Measurements from ENCODE around the gene ZNF579. TPM values are rescaled to one million over a fixed set of nuclear protein-coding genes. Genes with fewer than 3 reads are reported as not detected.
"Not testable (repeated sequence)": the region's sequence is repeated elsewhere in the genome, so short reads cannot be mapped to it uniquely, and the experiment has no call there.

The ZNF579 gene
- total and polyA plus RNA-seq, 9 of the 15 experiments (the other 6 are each of a cell fraction or from before 2014, with no cell fraction given) = 0.06 to 15.9 (median 1.6) TPM

DNA sequence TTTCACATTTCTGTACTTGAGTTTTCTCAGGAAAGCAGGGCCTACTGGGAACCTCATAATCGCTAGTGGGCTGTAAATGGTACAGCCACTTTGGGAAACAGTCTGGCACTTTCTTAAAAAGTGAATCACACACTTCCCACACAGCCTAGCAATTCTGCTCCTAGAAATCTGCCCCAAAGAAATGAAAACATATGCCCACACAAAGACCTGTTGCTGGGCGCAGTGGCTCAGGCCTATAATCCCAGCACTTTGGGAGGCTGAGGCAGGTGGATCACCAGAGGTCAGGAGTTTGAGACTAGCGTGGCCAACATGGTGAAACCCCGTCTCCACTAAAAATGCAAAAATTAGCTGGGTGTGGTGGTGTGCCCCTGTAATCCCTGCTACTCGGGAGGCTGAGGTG, 11.2 kb downstream of the ZNF579 start:
- H3K9me1 ChIP-seq (ENCODE audit: control insufficient read depth, insufficient read depth, low read length); BruUV-seq (replicated peaks); CTCF ChIA-PET (ENCODE audit: low intra/inter-chr PET ratio): not testable (repeated sequence)

DNA sequence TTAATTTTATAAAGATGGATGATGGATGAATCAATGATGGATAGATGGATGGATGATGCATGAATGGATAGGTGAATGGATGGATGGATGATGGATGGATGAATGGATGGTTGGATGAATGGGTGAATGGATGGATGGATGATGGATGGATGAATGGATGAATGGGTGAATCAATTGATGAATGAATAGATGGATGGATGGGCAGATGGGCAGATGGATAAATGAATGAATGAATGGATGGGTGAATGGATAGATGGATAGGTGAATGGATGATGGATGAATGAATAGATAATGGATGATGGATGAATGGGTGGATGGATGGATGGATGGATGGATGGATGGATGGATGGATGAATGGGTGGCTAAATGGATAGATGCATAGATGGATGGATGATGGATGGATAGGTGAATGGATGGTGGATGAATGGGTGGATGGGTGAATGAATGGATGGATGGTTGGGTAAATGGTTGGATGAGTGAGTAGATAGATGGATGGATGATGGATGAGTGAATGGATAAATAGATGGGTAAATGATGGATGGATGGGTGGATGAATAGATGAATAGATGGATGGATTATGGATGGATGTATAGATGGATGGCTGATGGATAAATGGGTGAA, 12.8 kb downstream of the ZNF579 start:
- Histone ChIP-seq H3K27ac (ENCODE audit: extremely low read depth, low read depth, low read length) (no peak overlapping the region), H3K4me2 (ENCODE audit: insufficient read depth, low read length) (no peak overlapping the region), H3K4me1 (replicated peaks in 1 of 2; ENCODE audit: control insufficient read depth in 2 of 2, insufficient read depth in 2 of 2, low read length in 2 of 2) (peaks cover 0 to 7% of the 10 kb centered on the region in 2 experiments; a peak in 3 of 5 replicates), H3K27me3 (ENCODE audit: control insufficient read depth in 2 of 2, insufficient read depth in 2 of 2, low read length in 2 of 2) (no peaks in the 10 kb centered on the region; a peak in 2 of 5 replicates), H3K4me3 (no peak overlapping the region), H3K9ac (ENCODE audit: insufficient read depth in 1 of 2, low read depth in 2 of 2, low read length in 2 of 2) (no peak overlapping the region), H3K36me3 (ENCODE audit: control insufficient read depth, insufficient read depth, low read length) (no peaks in the 10 kb centered on the region), H3K79me2 (ENCODE audit: control insufficient read depth, insufficient read depth, low read length) (no peaks in the 10 kb centered on the region), H3K9me3 (replicated peaks; ENCODE audit: control insufficient read depth, insufficient read depth, low read depth, low read length) (no peaks in the 10 kb centered on the region), H3K9me1 (ENCODE audit: control insufficient read depth, insufficient read depth, low read length) (no peaks in the 10 kb centered on the region), H4K20me1 (replicated peaks; ENCODE audit: control insufficient read depth, insufficient read depth, low read length) (no peaks in the 10 kb centered on the region), H2AFZ (ENCODE audit: low read depth, low read length) (no peak overlapping the region)
- FAIRE-seq = no peak
- BruUV-seq (replicated peaks) = no TSS peak
- TF ChIP-seq HDAC1 (IDR thresholded peaks at IDR 0.05) (0 out of 4 replicates have a peak, but pooled peaks of 1 of the 2 experiments have one; percentile 51), EHMT2 (IDR thresholded peaks at IDR 0.05) (peak; percentile 79; the same call in 1 of the 2 replicates), GATA2 (CRISPR knock-in tag; IDR thresholded peaks at IDR 0.05) (no peak), KDM1A (IDR thresholded peaks at IDR 0.05) (peak in 1 of 2 experiments; percentile 18; a peak in 1 of 4 replicates), TAF7 (tag; IDR thresholded peaks at IDR 0.05) (no peak), ELF4 (CRISPR knock-in tag; IDR thresholded peaks at IDR 0.05) (0 out of 2 replicates have a peak, but pooled peaks have one; percentile 34)
- in situ Hi-C loops (cut with MboI) = no loop called here
- ChIA-PET CTCF (ENCODE audit: low intra/inter-chr PET ratio) (no interaction called here), POLR2A (no interaction called here)
- ATAC-seq = no peak
- intact Hi-C loops (cut with micrococcal nuclease) = no loop called here
- no peak for DNase-seq (ENCODE audit: extremely low read depth in 1 of 4, low spot score in 3 of 4)

More for the DNA sequence above, 11.2 kb downstream of the ZNF579 start:
- H2AFZ ChIP-seq (ENCODE audit: low read depth, low read length); H3K27ac ChIP-seq (ENCODE audit: extremely low read depth, low read depth, low read length); H3K9ac ChIP-seq (ENCODE audit: insufficient read depth in 1 of 2, low read depth in 2 of 2, low read length in 2 of 2); H3K79me2 ChIP-seq (ENCODE audit: control insufficient read depth, insufficient read depth, low read length); H3K4me3 ChIP-seq; H4K20me1 ChIP-seq (replicated peaks; ENCODE audit: control insufficient read depth, insufficient read depth, low read length); H3K4me2 ChIP-seq (ENCODE audit: insufficient read depth, low read length); in situ Hi-C loops (cut with MboI); intact Hi-C loops (cut with micrococcal nuclease); H3K36me3 ChIP-seq (ENCODE audit: control insufficient read depth, insufficient read depth, low read length); H3K27me3 ChIP-seq (ENCODE audit: control insufficient read depth in 2 of 2, insufficient read depth in 2 of 2, low read length in 2 of 2); H3K9me3 ChIP-seq (replicated peaks; ENCODE audit: control insufficient read depth, insufficient read depth, low read depth, low read length); DNase-seq (ENCODE audit: extremely low read depth in 1 of 4, low spot score in 3 of 4); ATAC-seq; FAIRE-seq; H3K4me1 ChIP-seq (replicated peaks in 1 of 2; ENCODE audit: control insufficient read depth in 2 of 2, insufficient read depth in 2 of 2, low read length in 2 of 2): not testable (repeated sequence)
- 23% methylated on average over 5 of the region's 5 CpGs for WGBS (ENCODE audit: insufficient coverage, low coverage, missing lambda C conversion rate)
- POLR2A ChIA-PET = interaction anchor here (0.6 kb wide), 1 partner anchor 87 kb away, joined by 3 read pairs; no protein-coding TSS in a partner anchor

Measured in K562 (cell line).